ENCODE data around the gene VASH2.
"Not testable (repeated sequence)": the region's sequence is repeated elsewhere in the genome, so short reads cannot be mapped to it uniquely, and the experiment has no call there.

VASH2 gene

GRCh38 chr1:212982430-212983152 lies 32.2 kb downstream of the VASH2 start:
- DNase-seq = peak; percentile 47

GRCh38 chr1:212983482-212983881 lies 33.1 kb downstream of the VASH2 start:
- DNase-seq = no peak

GRCh38 chr1:212984522-212985291 lies 34.4 kb downstream of the VASH2 start:
- DNase-seq = no peak

- DNase-seq = no peak
These were observed 36.2 kb downstream of the VASH2 start for GRCh38 chr1:212986551-212986950.

- DNase-seq = no peak
These were observed 37.5 kb downstream of the VASH2 start for GRCh38 chr1:212987702-212988322.

- DNase-seq = no peak
These were observed 39.9 kb downstream of the VASH2 start for GRCh38 chr1:212990276-212990675.

GRCh38 chr1:212993960-212994359 lies 43.6 kb downstream of the VASH2 start:
- not testable (repeated sequence) for DNase-seq

GRCh38 chr1:212994926-212995325 lies 44.6 kb downstream of the VASH2 start:
- no peak for DNase-seq

GRCh38 chr1:213003256-213003655 lies 52.9 kb downstream of the VASH2 start:
- no peak for DNase-seq

GRCh38 chr1:213008564-213008963 lies 58.2 kb downstream of the VASH2 start:
- DNase-seq = no peak

- no peak for DNase-seq
These were observed 64.3 kb downstream of the VASH2 start for GRCh38 chr1:213014642-213015041.

GRCh38 chr1:213015099-213016050 lies 65.0 kb downstream of the VASH2 start, which contains the start of gene ANGEL2:
TSS of gene ANGEL2 (minus strand) at chr1:213015867. CDS start at chr1:213015671, 196 bp downstream.
- DNase-seq = peak; percentile 92

- no peak for DNase-seq
These were observed 67.3 kb downstream of the VASH2 start for GRCh38 chr1:213017447-213018273.

- DNase-seq = no peak
These were observed 69.1 kb downstream of the VASH2 start for GRCh38 chr1:213019450-213019849.

GRCh38 chr1:213020016-213020415 lies 69.7 kb downstream of the VASH2 start:
- no peak for DNase-seq

GRCh38 chr1:213027024-213027423 lies 76.7 kb downstream of the VASH2 start:
- not testable (repeated sequence) for DNase-seq

- DNase-seq = no peak
These were observed 82.3 kb downstream of the VASH2 start for GRCh38 chr1:213032651-213033050.

GRCh38 chr1:213034713-213035112 lies 84.4 kb downstream of the VASH2 start:
- DNase-seq = no peak

GRCh38 chr1:213035573-213035972 lies 85.2 kb downstream of the VASH2 start:
- no peak for DNase-seq

All from NCI-H2029 (cell line).